Measurements from ENCODE around the gene HK3. TPM values are rescaled to one million over a fixed set of nuclear protein-coding genes. Genes with fewer than 3 reads are reported as not detected.

Gene HK3
- total and polyA plus RNA-seq, 2 of the 8 experiments (the other 6 are each of a cell fraction or from before 2014, with no cell fraction given) = not detected

GRCh38 chr5:176875783-176876505 lies 23.2 kb downstream of the HK3 start (continued):
- TF ChIP-seq MAFK (IDR thresholded peaks at IDR 0.05; ENCODE audit: low read depth, low read length) = no peak

Measured in H1 (cell line).